ENCODE data around the gene ADGRV1. TPM values are rescaled to one million over a fixed set of nuclear protein-coding genes. Genes with fewer than 3 reads are reported as not detected.

ADGRV1 gene
- total and polyA plus RNA-seq, 8 donors: 0.75 to 10.3 (median 4.0) TPM

GRCh38 chr5:90549729-90550275 is 8.8 kb upstream of the ADGRV1 start:
- 57 to 73% (median 67%) methylated on average over 2 of the region's 2 CpGs for WGBS, 5 donors
- DNase-seq: no peak
- no peaks in the 10 kb centered on the region for H3K9me3 ChIP-seq
- no peak overlapping the region for H3K4me3 ChIP-seq
- H3K27ac ChIP-seq: no peak overlapping the region
- intact Hi-C loops (cut with DNase I; ENCODE audit: low total_unique reads): no loop called here
- H3K36me3 ChIP-seq: no peaks in the 10 kb centered on the region
- peaks cover 0 to 15% (median 2%) of the 10 kb centered on the region in 4 donors for H3K4me1 ChIP-seq
- peaks cover 0 to 44% (median 9%) of the 10 kb centered on the region in 3 donors for H3K27me3 ChIP-seq
- TF ChIP-seq EP300 (IDR thresholded peaks at IDR 0.05): no peak
- TF ChIP-seq CTCF (IDR thresholded peaks at IDR 0.05): no peak
- TF ChIP-seq POLR2AphosphoS5 (IDR thresholded peaks at IDR 0.05): no peak
- TF ChIP-seq POLR2A (IDR thresholded peaks at IDR 0.05): no peak

DNA sequence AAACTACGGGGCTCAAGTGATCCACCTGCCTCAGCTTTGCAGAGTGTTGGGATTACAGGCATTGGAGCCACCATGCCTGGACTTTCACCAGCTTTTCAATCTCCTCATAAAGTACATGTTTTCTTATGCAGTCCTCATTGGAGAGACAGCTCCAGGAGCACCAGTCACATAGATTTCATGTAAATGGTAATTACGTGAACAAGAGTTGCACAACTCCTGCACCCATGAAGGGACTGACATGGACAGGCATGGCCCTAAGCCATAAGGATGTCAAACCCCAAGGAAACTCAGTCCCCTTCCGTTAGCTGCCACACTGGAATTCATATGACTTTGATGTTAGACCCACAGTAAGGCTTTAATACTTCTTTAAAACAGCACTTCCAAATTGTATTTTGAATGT is 7.6 kb upstream of the ADGRV1 start:
- no peaks in the 10 kb centered on the region for H3K9me3 ChIP-seq
- DNase-seq: no peak
- no peak overlapping the region for H3K4me3 ChIP-seq
- no peak overlapping the region for H3K27ac ChIP-seq
- WGBS, 5 donors: 80 to 84% (median 81%) methylated on average over 3 of the region's 3 CpGs
- H3K4me1 ChIP-seq: peaks cover 0 to 15% (median 2%) of the 10 kb centered on the region in 4 donors
- no peak for TF ChIP-seq POLR2A (IDR thresholded peaks at IDR 0.05)
- no peak for TF ChIP-seq EP300 (IDR thresholded peaks at IDR 0.05)
- no peak for TF ChIP-seq CTCF (IDR thresholded peaks at IDR 0.05)
- TF ChIP-seq POLR2AphosphoS5 (IDR thresholded peaks at IDR 0.05): no peak
- no peaks in the 10 kb centered on the region for H3K36me3 ChIP-seq
- H3K27me3 ChIP-seq: peaks cover 0 to 41% (median 5%) of the 10 kb centered on the region in 3 donors
- intact Hi-C loops (cut with DNase I; ENCODE audit: low total_unique reads): no loop called here

- WGBS, 5 donors: 78 to 90% (median 83%) methylated on average over 5 of the region's 5 CpGs
- no peaks in the 10 kb centered on the region for H3K9me3 ChIP-seq
- no peaks in the 10 kb centered on the region for H3K36me3 ChIP-seq
- H3K27me3 ChIP-seq: peaks cover 0 to 41% (median 8%) of the 10 kb centered on the region in 3 donors
- TF ChIP-seq EP300 (IDR thresholded peaks at IDR 0.05): no peak
- no peak for TF ChIP-seq CTCF (IDR thresholded peaks at IDR 0.05)
- intact Hi-C loops (cut with DNase I; ENCODE audit: low total_unique reads): no loop called here
- no peak overlapping the region for H3K27ac ChIP-seq
- no peak for DNase-seq
- H3K4me3 ChIP-seq: no peak overlapping the region
- peaks cover 0 to 15% (median 2%) of the 10 kb centered on the region in 4 donors for H3K4me1 ChIP-seq
These were observed 7.2 kb upstream of the ADGRV1 start for GRCh38 chr5:90551376-90551775.

GRCh38 chr5:90553711-90554110 is 4.9 kb upstream of the ADGRV1 start:
- DNase-seq: no peak
- Histone ChIP-seq H3K36me3 (no peaks in the 10 kb centered on the region), H3K27ac (no peak overlapping the region), H3K4me1 (peaks cover 4 to 12% (median 11%) of the 10 kb centered on the region in 4 donors), H3K9me3 (no peaks in the 10 kb centered on the region), H3K4me3 (no peak overlapping the region), H3K27me3 (peaks cover 0 to 52% (median 32%) of the 10 kb centered on the region in 3 donors)
- no peak for TF ChIP-seq EP300 (IDR thresholded peaks at IDR 0.05)
- intact Hi-C loops (cut with DNase I; ENCODE audit: low total_unique reads): no loop called here

- H3K4me1 ChIP-seq: peaks cover 8 to 17% (median 16%) of the 10 kb centered on the region in 4 donors
- intact Hi-C loops (cut with DNase I; ENCODE audit: low total_unique reads): no loop called here
- DNase-seq: no peak
- 77 to 84% (median 82%) methylated on average over 4 of the region's 4 CpGs for WGBS, 5 donors
- no peak for TF ChIP-seq CTCF (IDR thresholded peaks at IDR 0.05)
- TF ChIP-seq POLR2A (IDR thresholded peaks at IDR 0.05): no peak
- no peak for TF ChIP-seq POLR2AphosphoS5 (IDR thresholded peaks at IDR 0.05)
- TF ChIP-seq EP300 (IDR thresholded peaks at IDR 0.05): no peak
- H3K9me3 ChIP-seq: no peaks in the 10 kb centered on the region
- H3K27me3 ChIP-seq: peaks cover 0 to 60% (median 39%) of the 10 kb centered on the region in 3 donors
- H3K4me3 ChIP-seq: no peak overlapping the region
- H3K27ac ChIP-seq: no peak overlapping the region
- H3K36me3 ChIP-seq: no peaks in the 10 kb centered on the region
These were observed 4.1 kb upstream of the ADGRV1 start for GRCh38 chr5:90554358-90555006.

All from stomach (tissue), 9 donors.